Progenitor cell of endocrine pancreas (in vitro differentiated cells): ENCODE measurements around the gene PAK2. TPM values are rescaled to one million over a fixed set of nuclear protein-coding genes. Genes with fewer than 3 reads are reported as not detected.
A peak's percentile ranks its signal among the peaks of the same experiment; 100 is the strongest.
"Not testable (repeated sequence)": the region's sequence is repeated elsewhere in the genome, so short reads cannot be mapped to it uniquely, and the experiment has no call there.

Experiments
- DNase-seq: peaks from one replicate; pipeline ENCODE4 v3.0.0; 2021; ENCODE audit warnings: low spot score; ENCODE audit not compliant: unreplicated experiment
- H3K27ac Mint-ChIP-seq: 2 replicates; pipeline ENCODE4 v1.8.0; 2021; ENCODE audit warnings: mild to moderate bottlenecking, moderate library complexity, mixed read lengths
- H3K27me3 Mint-ChIP-seq: 2 replicates; pipeline ENCODE4 v1.8.0; 2021; ENCODE audit warnings: mixed read lengths
- H3K36me3 Mint-ChIP-seq: 2 replicates; pipeline ENCODE4 v1.8.0; 2022; ENCODE audit warnings: mixed read lengths; ENCODE audit not compliant: insufficient read depth
- H3K4me1 Mint-ChIP-seq: 2 replicates; pipeline ENCODE4 v1.8.0; 2021; ENCODE audit warnings: low read depth, mixed read lengths
- H3K4me3 Mint-ChIP-seq: 2 replicates; pipeline ENCODE4 v1.8.0; 2021; ENCODE audit warnings: low read depth, mild to moderate bottlenecking, moderate library complexity, mixed read lengths
- H3K9me3 Mint-ChIP-seq: 2 replicates; pipeline ENCODE4 v1.8.0; 2021; ENCODE audit warnings: low read depth, mixed read lengths
- CTCF ChIP-seq: fragments of 200-600 bp; sonication (generic); IDR thresholded peaks from one replicate; pipeline ENCODE4 v1.5.0; 2021; ENCODE audit warnings: antibody characterized with exemption, mild to moderate bottlenecking; ENCODE audit not compliant: unreplicated experiment
- total RNA-seq: library from RNA; stranded (reverse); gene quantifications from 2 replicates; pipeline ENCODE4 v1.2.1, GENCODE V29; 2021

PAK2 gene
- total RNA-seq, 1 donor from 2014 or later, result 72.1 TPM

- Mint-ChIP-seq H3K27me3 (no peaks in the 10 kb centered on the region), H3K4me3 (no peak overlapping the region), H3K36me3 (no peaks in the 10 kb centered on the region), H3K9me3 (no peaks in the 10 kb centered on the region), H3K4me1 (peaks cover 3% of the 10 kb centered on the region), H3K27ac (no peak overlapping the region)
- no peak for TF ChIP-seq CTCF
- no peak for DNase-seq
Measured at GRCh38 chr3:196706731-196707130, 32.9 kb upstream of the PAK2 start.

- no peak for TF ChIP-seq CTCF
- H3K4me1 Mint-ChIP-seq, result peaks cover 3% of the 10 kb centered on the region
- DNase-seq, result no peak
- H3K4me3 Mint-ChIP-seq, result no peak overlapping the region
- no peaks in the 10 kb centered on the region for H3K9me3 Mint-ChIP-seq
- no peaks in the 10 kb centered on the region for H3K27me3 Mint-ChIP-seq
- H3K36me3 Mint-ChIP-seq, result no peaks in the 10 kb centered on the region
- H3K27ac Mint-ChIP-seq, result no peak overlapping the region
Measured at GRCh38 chr3:196707566-196707965, 32.1 kb upstream of the PAK2 start.

GRCh38 chr3:196708467-196708866, 31.2 kb upstream of the PAK2 start:
- Mint-ChIP-seq H3K27ac (no peak overlapping the region), H3K4me1 (peaks cover 7% of the 10 kb centered on the region), H3K36me3 (no peaks in the 10 kb centered on the region), H3K27me3 (no peaks in the 10 kb centered on the region), H3K4me3 (no peak overlapping the region), H3K9me3 (no peaks in the 10 kb centered on the region)
- TF ChIP-seq CTCF, result no peak
- DNase-seq, result no peak

- peaks cover 7% of the 10 kb centered on the region for H3K4me1 Mint-ChIP-seq
- peak within 1 kb of the TSS; percentile 88 for H3K4me3 Mint-ChIP-seq
- no peaks in the 10 kb centered on the region for H3K9me3 Mint-ChIP-seq
- DNase-seq, result peak; percentile 78
- H3K36me3 Mint-ChIP-seq, result no peaks in the 10 kb centered on the region
- peak; percentile 11 for TF ChIP-seq CTCF
- no peaks in the 10 kb centered on the region for H3K27me3 Mint-ChIP-seq
- H3K27ac Mint-ChIP-seq, result peak within 1 kb of the TSS; percentile 93
Measured at GRCh38 chr3:196711838-196712513, 27.7 kb upstream of the PAK2 start, which contains the start of the genes CEP19 and PIGX. CEP19 (minus strand) TSS chr3:196712250; CDS start chr3:196708657, 3,593 bp downstream. PIGX (plus strand) TSS chr3:196712377.

- Mint-ChIP-seq H3K27me3 (no peaks in the 10 kb centered on the region), H3K36me3 (peaks cover 1% of the 10 kb centered on the region), H3K4me3 (peak overlapping the region; percentile 82), H3K27ac (peak overlapping the region; percentile 91), H3K9me3 (no peaks in the 10 kb centered on the region), H3K4me1 (peaks cover 7% of the 10 kb centered on the region)
- no peak for TF ChIP-seq CTCF
- no peak for DNase-seq
Measured at GRCh38 chr3:196712514-196713413, 26.9 kb upstream of the PAK2 start.

GRCh38 chr3:196717162-196717561, 22.5 kb upstream of the PAK2 start:
- H3K4me3 Mint-ChIP-seq, H3K27me3 Mint-ChIP-seq: not testable (repeated sequence)
- H3K36me3 Mint-ChIP-seq, result peaks cover 24% of the 10 kb centered on the region

More at GRCh38 chr3:196717162-196717561, 22.5 kb upstream of the PAK2 start:
- peaks cover 11% of the 10 kb centered on the region for H3K9me3 Mint-ChIP-seq
- DNase-seq, H3K27ac Mint-ChIP-seq, H3K4me1 Mint-ChIP-seq: not testable (repeated sequence)
